DOHH2 (cell line): ENCODE measurements around the gene SPOCK1.

Experiments
- H3F3A ChIP-seq: fragments of 200-600 bp; sonication (generic), shearing (Covaris generic); 2 replicates; pipeline ENCODE4 v1.6.0; 2016; ENCODE audit warnings: antibody characterized with exemption, mild to moderate bottlenecking; ENCODE audit not compliant: control insufficient read depth, insufficient read depth
- H3K27ac ChIP-seq: fragments of 200-600 bp; sonication (generic); 2 replicates; pipeline ENCODE4 v1.5.1; 2014; ENCODE audit warnings: low read depth, mild to moderate bottlenecking, low read length, moderate library complexity
- H3K27me3 ChIP-seq: fragments of 200-600 bp; sonication (generic); 2 replicates; pipeline ENCODE4 v1.6.1; 2014; ENCODE audit warnings: mild to moderate bottlenecking, low read length, mixed read lengths; ENCODE audit not compliant: control insufficient read depth
- H3K36me3 ChIP-seq: fragments of 200-600 bp; sonication (generic); 2 replicates; pipeline ENCODE4 v1.6.1; 2014; ENCODE audit warnings: mild to moderate bottlenecking, low read length, moderate library complexity, mixed read lengths; ENCODE audit not compliant: control insufficient read depth
- H3K4me1 ChIP-seq: fragments of 200-600 bp; sonication (generic); 2 replicates; pipeline ENCODE4 v1.6.1; 2014; ENCODE audit warnings: mild to moderate bottlenecking, low read length, mixed read lengths; ENCODE audit not compliant: control insufficient read depth
- H3K4me2 ChIP-seq: fragments of 200-600 bp; sonication (generic); 2 replicates; pipeline ENCODE4 v1.6.0; 2014; ENCODE audit warnings: mild to moderate bottlenecking, low read length, moderate library complexity
- H3K4me3 ChIP-seq: fragments of 200-600 bp; sonication (generic); 2 replicates; pipeline ENCODE4 v1.5.1; 2014; ENCODE audit warnings: mild to moderate bottlenecking, low read length, mixed read lengths
- H3K79me2 ChIP-seq: fragments of 200-600 bp; sonication (generic); 2 replicates; pipeline ENCODE4 v1.6.1; 2014; ENCODE audit warnings: mild to moderate bottlenecking, low read length, mixed read lengths; ENCODE audit not compliant: control insufficient read depth
- H3K9me2 ChIP-seq: fragments of 200-600 bp; sonication (generic); replicated peaks from 2 replicates; pipeline ENCODE4 v1.6.1; 2014; ENCODE audit warnings: mild to moderate bottlenecking, low read length, mixed read lengths; ENCODE audit not compliant: control insufficient read depth
- H3K9me3 ChIP-seq: fragments of 200-600 bp; sonication (generic); 2 replicates; pipeline ENCODE4 v1.6.1; 2014; ENCODE audit warnings: antibody characterized with exemption, low read length, mixed read lengths; ENCODE audit not compliant: control insufficient read depth, insufficient read depth
- H4K20me1 ChIP-seq: fragments of 200-600 bp; sonication (generic); 2 replicates; pipeline ENCODE4 v1.6.0; 2014; ENCODE audit warnings: low read depth, mild to moderate bottlenecking, antibody characterized with exemption, low read length, moderate library complexity; ENCODE audit not compliant: control insufficient read depth, insufficient read depth
- EZH2phosphoT487 ChIP-seq: fragments of 200-600 bp; sonication (generic); IDR thresholded peaks from 2 replicates; pipeline ENCODE4 v1.6.1; 2017; ENCODE audit warnings: borderline replicate concordance, mild to moderate bottlenecking, antibody characterized with exemption, low read length, moderate library complexity, mixed read lengths
- TF ChIP-seq, protein P1 (sequence below): fragments of 200-600 bp; sonication (generic); IDR thresholded peaks from one replicate; pipeline ENCODE4 v1.5.1; 2014; ENCODE audit warnings: antibody characterized with exemption, mild to moderate bottlenecking, low read depth, low read length; ENCODE audit not compliant: poor library complexity, severe bottlenecking

The SPOCK1 gene

DNA sequence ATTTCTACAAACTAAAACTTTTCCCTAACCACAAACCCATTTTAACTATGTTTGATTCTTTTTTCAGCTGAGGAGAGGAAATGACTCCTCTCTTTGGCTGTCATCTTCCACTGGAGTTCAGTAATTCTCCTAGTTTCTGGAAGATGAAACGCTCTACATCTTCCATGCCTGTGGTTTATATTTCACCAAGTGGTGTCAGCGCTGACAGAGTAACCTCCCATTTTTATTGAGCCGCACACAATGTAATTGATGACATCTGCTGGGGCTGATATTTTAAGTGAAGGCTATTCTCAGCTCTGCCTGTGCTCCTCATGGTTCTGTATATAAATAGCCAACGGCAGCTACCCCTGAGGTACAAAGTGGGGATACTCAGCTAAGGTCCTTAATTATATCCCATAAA, 234.6 kb downstream of the SPOCK1 start:
- TF ChIP-seq, protein P1, sequence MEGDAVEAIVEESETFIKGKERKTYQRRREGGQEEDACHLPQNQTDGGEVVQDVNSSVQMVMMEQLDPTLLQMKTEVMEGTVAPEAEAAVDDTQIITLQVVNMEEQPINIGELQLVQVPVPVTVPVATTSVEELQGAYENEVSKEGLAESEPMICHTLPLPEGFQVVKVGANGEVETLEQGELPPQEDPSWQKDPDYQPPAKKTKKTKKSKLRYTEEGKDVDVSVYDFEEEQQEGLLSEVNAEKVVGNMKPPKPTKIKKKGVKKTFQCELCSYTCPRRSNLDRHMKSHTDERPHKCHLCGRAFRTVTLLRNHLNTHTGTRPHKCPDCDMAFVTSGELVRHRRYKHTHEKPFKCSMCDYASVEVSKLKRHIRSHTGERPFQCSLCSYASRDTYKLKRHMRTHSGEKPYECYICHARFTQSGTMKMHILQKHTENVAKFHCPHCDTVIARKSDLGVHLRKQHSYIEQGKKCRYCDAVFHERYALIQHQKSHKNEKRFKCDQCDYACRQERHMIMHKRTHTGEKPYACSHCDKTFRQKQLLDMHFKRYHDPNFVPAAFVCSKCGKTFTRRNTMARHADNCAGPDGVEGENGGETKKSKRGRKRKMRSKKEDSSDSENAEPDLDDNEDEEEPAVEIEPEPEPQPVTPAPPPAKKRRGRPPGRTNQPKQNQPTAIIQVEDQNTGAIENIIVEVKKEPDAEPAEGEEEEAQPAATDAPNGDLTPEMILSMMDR = no peak
- TF ChIP-seq EZH2phosphoT487 = no peak
- no peaks in the 10 kb centered on the region for H3K4me1 ChIP-seq
- no peak overlapping the region for H3K4me3 ChIP-seq
- H3K27ac ChIP-seq = no peak overlapping the region
- no peak overlapping the region for H3K4me2 ChIP-seq
- H3K9me2 ChIP-seq = no peaks in the 10 kb centered on the region
- H3F3A ChIP-seq = no peaks in the 10 kb centered on the region
- no peaks in the 10 kb centered on the region for H3K36me3 ChIP-seq
- no peaks in the 10 kb centered on the region for H3K9me3 ChIP-seq
- no peaks in the 10 kb centered on the region for H4K20me1 ChIP-seq
- H3K27me3 ChIP-seq = peaks cover 18% of the 10 kb centered on the region
- no peaks in the 10 kb centered on the region for H3K79me2 ChIP-seq

DNA sequence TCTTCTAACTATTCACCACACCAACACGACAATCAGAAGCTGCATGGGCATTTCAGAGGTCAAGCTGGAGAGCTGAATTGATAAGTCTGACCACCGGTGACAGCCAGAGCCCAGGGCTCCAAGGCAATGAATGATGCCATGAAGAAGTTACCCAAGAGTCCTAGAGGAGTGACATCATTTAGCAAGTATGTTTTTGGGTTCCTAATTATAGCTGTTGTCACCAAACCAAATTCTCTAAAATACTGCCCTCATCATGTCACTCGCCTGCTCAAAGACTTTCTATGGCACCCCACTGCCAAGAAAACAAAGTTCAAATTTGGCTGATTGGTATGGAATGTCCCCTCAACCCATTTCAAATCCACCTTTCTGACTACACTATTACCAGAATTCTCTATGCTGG, 235.1 kb downstream of the SPOCK1 start:
- Histone ChIP-seq H3K9me3 (no peaks in the 10 kb centered on the region), H3K27ac (no peak overlapping the region), H3K4me3 (no peak overlapping the region), H3K4me2 (no peak overlapping the region), H3K9me2 (no peaks in the 10 kb centered on the region), H3K79me2 (no peaks in the 10 kb centered on the region), H4K20me1 (no peaks in the 10 kb centered on the region), H3K4me1 (no peaks in the 10 kb centered on the region), H3K36me3 (no peaks in the 10 kb centered on the region), H3F3A (no peaks in the 10 kb centered on the region), H3K27me3 (peaks cover 18% of the 10 kb centered on the region)
- TF ChIP-seq, protein P1 = no peak
- no peak for TF ChIP-seq EZH2phosphoT487

GRCh38 chr5:137263371-137264005, 235.6 kb downstream of the SPOCK1 start:
- no peaks in the 10 kb centered on the region for H3K4me1 ChIP-seq
- no peaks in the 10 kb centered on the region for H3K79me2 ChIP-seq
- H4K20me1 ChIP-seq = no peaks in the 10 kb centered on the region
- no peaks in the 10 kb centered on the region for H3F3A ChIP-seq
- no peak overlapping the region for H3K4me3 ChIP-seq
- H3K27me3 ChIP-seq = peaks cover 18% of the 10 kb centered on the region
- no peak overlapping the region for H3K4me2 ChIP-seq
- H3K9me3 ChIP-seq = no peaks in the 10 kb centered on the region
- TF ChIP-seq EZH2phosphoT487 = no peak
- TF ChIP-seq, protein P1 = no peak
- no peaks in the 10 kb centered on the region for H3K36me3 ChIP-seq
- H3K9me2 ChIP-seq = no peaks in the 10 kb centered on the region
- H3K27ac ChIP-seq = no peak overlapping the region
